M059J (cell line): Measurements from ENCODE around the gene GLYATL3. TPM values are rescaled to one million over a fixed set of nuclear protein-coding genes. Genes with fewer than 3 reads are reported as not detected.

ENCODE experiments used
- total RNA-seq: library from RNA; depleted of rRNA; stranded (reverse); fragments of >200 nt; shearing (Covaris generic); gene quantifications from 2 replicates; pipeline ENCODE4 v1.2.3, GENCODE V29; 2014; rRNA removed

The GLYATL3 gene
- total RNA-seq, 1 experiment from 2014 or later: not detected

Other genes starting within 250 kb of the GLYATL3 start
- 9.3 and 16.7 TPM in 2 replicates for gene MMUT, start 36.7 kb upstream of the GLYATL3 start, total RNA-seq
- 32.4 and 34.8 TPM in 2 replicates for gene CENPQ, start 36.6 kb upstream of the GLYATL3 start, total RNA-seq
- gene C6orf141, start 50.7 kb downstream of the GLYATL3 start, total RNA-seq: 11.7 and 16.6 TPM in 2 replicates
- gene RHAG, start 136.9 kb downstream of the GLYATL3 start, total RNA-seq: not detected in 2 replicates
- gene CRISP2, start 213.6 kb downstream of the GLYATL3 start, total RNA-seq: not detected in 2 replicates
- gene CRISP3, start 244.5 kb downstream of the GLYATL3 start, total RNA-seq: not detected in 2 replicates